Stimulated activated CD4-positive, alpha-beta T cell treated with anti-CD3 and anti-CD28 coated beads, Interleukin-15, amount 100 ng/mL, for 1 hour (primary cell): ENCODE results near the gene THRB.

Experiments
- DNase-seq, 2 donors: peaks; one replicate each; pipeline ENCODE4 v3.0.0-alpha.2; 2020; ENCODE audit warnings: low read depth in 1 of 2, low spot score in 1 of 2

THRB gene

DNA sequence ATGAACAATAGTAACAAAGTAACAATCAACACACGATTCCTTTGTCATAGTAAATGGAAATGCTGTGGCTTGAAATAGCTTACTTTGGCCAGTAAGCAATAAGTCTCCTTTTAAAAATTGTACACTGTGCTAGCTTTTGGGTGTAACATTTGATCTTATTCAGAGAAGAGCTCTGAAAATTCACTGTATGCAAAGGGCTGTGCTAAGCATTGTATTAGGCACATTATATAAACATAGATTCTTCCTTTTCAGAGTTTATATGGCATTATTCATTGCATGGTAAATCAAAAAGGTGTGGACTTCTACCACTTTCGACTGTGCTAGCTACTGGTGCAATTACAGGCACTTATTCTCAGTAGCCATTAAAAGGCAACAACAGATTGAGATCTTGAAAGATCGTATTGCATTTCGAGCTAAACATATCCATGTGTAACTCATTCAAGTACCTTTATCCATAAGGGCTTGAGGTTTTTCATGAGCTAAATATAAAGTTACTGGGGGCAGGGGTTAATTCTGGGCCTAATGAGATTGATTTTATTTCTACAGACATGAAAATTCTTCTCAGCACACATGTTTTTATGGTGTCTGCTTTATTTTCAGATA is 302.7 kb downstream of the THRB start:
- no peak for DNase-seq

- no peak for DNase-seq
These were observed 304.4 kb downstream of the THRB start for GRCh38 chr3:24190256-24190655.

DNA sequence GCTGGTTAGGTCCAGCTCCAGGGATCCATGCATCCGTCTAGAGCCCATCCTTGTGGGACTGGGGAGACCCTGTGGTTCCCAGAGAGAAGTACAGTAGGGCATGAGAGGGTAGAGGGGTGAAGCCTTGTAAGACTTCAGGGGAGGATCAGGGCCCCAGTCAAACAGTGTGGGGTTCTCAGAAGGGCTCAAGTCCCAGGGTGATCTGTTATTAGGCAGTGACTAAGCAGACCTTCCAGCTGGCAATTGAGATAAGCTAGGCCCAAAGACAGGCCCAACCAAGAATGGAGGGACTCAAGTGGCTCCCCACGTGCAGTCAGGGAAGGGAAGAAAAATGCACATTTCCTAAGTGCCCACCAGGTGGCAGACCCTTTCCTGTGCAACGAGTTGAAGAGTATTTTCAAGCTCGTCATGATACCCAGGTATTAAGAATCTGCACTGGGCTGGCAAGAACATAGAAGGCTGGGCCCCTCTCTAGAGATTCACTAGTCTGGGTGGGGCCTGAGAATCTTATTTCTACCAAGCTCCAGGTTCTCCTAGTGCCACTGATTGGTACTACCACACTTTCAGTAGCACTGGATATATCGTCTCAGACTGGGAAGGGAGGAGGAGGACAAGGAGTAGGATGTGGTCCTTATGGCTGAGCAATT is 308.8 kb downstream of the THRB start:
- DNase-seq: no peak

DNA sequence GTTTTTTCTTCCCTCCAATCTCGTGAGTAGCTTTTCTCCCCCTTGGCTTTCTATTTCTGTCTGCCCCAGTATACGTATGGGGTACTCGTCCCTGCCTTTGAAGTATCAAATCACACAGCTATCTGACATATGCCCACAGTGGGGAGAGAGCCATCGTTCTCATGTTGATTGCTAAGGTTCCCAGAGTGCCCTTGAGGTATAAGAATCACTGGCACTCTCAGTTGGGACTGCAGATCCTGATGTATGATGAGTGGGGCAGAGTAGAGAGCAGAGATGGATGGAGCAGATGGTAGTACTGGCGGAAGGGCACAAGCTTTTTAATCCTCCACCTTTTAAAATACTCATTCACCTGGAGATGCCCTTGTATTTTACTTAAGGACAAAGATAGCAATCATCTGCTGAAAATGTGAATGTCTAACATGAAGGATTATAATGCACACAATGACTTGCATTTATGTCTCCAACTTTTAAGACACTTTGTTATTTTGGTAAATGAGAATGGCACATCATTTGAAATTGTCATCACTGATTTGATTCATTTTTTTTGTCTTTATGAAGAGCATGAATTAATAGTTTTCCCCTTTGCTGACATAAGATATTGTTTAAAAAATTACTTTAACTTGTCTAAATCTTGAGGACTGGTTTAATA is 310.0 kb downstream of the THRB start:
- DNase-seq: no peak

DNA sequence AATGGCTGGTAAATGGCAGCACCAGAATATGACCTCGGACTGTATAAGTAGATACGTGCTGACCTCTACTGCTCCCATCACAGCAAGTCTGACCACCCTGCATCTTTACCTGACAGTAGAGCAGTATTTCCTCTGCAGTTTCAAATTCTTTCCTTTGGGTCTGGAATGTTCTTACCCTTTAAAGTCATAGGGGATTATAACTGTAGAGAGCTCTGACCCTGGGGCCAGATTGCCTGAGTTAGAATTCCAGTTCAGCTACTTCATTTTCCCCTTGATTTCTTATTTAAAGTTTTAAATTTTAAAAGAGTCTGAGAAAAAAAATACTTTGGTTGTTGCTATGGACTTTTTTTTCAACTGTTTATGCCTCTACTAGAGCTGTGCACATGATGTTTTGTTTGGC is 311.9 kb downstream of the THRB start:
- no peak for DNase-seq

DNA sequence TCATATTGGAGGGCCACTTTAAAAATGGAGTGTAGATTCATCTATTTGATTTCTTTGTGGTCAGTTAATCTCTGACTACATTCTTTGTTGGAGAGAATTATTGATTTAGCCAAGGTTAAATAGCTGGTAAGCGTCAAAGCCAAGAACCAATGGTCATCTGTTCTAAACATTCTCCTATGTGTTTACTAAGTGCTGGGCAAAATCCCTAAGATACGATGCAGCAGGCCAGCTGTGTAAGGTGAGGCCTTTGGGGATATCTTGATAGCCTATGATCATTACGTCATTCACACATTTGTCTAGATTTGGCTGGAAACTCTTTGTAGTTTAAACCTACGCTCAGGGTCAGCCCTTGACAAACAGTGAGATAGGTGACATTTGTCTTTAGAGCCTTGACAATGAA is 313.4 kb downstream of the THRB start:
- DNase-seq: no peak

DNA sequence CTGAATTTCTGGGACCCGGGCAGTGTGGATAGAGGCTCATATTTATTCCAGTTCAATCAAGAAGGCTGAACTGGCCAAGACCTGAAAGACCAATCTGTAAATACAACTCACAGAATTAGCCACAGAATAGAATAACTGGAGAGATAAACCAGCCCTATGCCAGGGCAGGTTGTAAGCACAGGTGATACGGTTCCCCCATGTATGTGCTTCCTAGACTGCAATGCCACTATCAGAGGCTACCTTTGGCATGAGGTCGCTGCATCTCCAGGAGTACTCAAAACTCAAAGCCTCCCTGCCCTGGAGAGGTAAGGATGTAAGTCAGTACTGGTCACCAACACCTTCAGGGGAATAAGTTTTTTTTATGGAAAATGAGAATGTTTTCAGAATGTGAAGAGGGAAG is 314.0 kb downstream of the THRB start:
- no peak for DNase-seq

DNA sequence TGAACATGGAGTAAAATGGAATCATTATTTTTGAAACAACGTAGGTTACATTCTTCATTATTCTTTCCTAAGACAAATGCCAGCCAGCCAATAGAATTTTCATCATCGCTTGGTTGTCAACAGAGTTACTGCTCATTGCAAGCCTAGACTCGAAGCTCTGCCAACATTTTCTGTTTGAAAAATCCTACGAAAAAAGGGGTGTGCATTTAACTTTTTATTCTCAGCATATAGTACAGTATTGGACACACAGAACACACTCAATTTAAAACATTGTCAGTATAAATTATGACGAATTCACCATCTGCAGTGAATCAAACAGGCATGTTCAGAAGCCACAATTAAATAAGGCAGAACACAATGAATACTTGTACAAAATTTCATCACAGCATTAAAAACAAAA is 317.4 kb downstream of the THRB start:
- DNase-seq: no peak

GRCh38 chr3:24174614-24175013 is 320.0 kb downstream of the THRB start:
- DNase-seq: no peak

DNA sequence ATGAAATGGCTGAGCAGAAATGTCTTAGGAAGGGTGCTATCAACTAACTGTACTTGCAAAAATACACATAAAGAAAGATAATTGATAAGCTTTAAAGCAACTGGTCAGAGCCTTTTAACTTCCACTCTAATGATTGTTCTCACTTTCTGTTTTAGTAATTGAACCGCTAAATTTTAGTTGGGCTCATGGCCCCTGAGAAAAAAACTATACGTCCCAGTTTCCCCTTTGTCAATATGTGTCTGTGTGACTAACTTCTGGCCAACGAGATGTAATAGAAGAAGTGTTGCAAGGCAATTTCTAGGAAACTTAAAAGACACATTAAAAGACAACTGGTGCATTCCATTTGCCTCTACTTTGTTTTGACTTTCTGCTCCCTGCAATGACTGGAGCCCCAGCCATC is 325.7 kb downstream of the THRB start:
- no peak for DNase-seq

DNA sequence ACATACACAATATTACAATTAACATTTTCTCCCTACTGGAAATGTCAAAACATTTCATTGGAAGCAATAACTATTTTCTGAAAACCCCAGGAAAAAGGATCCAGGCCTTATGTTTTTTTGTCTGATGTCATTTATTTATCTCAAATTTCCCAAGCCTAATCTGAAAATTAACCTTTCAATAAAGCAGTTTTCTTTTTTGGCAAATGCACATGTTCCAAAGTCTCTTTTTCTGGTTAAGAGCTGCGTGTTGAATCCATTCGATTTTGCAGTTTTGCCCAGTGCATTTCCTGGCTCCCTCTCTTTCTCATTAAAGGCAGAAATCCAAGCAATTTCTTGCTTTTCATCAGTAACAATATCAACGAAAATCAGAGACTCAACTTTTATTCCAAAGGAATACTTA is 327.2 kb downstream of the THRB start:
- DNase-seq: no peak

GRCh38 chr3:24166515-24166914 is 328.1 kb downstream of the THRB start:
- DNase-seq: no peak

- no peak for DNase-seq
These were observed 329.1 kb downstream of the THRB start for GRCh38 chr3:24165603-24165982.

DNA sequence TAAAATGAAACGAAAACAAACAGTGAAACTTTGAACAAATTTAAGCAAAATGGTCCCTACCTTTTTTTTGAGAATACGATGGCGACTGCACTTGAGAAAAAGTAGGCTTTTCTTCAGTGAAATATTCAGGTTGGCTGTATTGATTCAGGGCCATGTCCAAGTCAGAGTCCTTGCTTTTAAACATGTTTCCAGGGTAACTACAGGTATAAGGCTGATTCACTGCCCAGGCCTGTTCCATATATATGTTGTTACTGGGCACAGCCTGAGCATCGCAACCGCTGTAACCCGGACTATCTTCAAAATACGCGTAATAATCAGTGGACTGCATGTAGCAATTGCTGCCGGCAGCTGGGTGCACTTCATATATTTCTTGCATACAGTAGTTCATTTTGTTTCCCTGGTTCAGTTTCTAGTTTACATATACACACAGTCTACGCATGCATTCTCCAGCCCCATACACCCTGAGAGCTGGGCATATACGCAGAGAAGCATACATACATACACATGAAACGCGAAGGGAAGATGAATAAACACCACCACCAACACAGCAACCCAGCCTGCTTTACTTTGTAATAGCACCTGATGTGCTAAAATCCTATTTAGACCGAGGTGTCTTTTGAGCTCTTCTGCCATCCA is 329.6 kb downstream of the THRB start:
- no peak for DNase-seq

GRCh38 chr3:24162929-24163328 is 331.7 kb downstream of the THRB start:
- no peak for DNase-seq

GRCh38 chr3:24161841-24162240 is 332.8 kb downstream of the THRB start:
- no peak for DNase-seq

GRCh38 chr3:24160424-24161095 is 334.1 kb downstream of the THRB start:
- no peak for DNase-seq

- DNase-seq: no peak
These were observed 335.7 kb downstream of the THRB start for GRCh38 chr3:24158761-24159454.

DNA sequence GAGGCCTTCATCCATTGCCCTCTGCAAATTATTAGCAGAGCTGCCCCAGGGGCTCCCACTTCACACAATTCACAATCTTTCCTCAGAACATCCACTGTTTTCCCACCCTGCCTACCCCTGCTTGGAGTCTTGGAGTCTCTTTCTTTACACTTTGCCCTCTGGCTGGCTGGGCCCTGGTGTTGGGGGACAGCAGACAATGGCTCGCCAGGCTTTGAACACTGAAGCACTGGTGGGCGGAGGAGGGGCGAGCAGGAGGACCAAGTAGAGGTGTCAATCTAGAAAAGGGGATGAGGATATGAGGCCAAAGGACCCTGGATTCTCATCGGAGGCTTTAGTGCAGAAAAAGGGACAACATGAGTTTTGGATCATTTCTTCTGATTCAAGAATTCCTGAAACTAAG is 337.5 kb downstream of the THRB start:
- DNase-seq: no peak

DNA sequence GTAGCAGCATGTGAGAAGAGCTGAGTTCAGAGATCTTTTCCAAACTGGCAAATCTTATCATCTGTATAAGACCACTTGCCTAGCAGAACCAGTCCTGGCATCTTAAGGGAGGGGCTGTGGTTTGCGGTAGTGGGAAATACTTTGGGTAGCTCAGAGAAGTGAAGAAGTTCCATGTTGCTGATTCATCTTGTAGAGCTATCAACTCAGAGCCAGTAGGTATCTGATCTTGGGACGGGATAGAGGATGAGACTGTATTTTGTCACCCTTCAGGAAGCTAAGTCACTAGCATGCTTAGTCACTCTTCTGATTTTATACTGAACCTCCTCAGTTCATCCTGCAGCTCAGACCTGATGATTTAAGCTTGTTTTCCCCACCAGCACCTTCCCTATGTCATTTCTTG is 338.2 kb downstream of the THRB start:
- DNase-seq: no peak

DNA sequence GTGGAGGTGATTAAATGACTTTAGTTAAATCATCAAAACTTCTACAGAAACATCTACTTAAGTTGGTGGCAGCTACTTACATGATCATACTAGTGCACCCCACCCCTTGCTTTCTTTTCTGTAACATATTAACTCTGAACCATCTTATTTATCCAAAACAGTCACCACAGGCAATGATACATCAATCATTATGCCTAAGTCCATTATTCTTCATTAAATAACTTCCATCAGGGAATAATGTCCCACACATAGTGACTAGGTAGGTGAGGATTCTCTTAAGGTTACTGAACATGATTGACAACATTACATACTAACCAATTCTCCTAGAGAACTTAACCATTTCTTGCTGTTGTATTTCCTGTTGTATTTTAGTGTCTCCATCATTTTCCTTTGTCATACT is 339.4 kb downstream of the THRB start:
- no peak for DNase-seq
